Putamen (tissue), 1 donor: ENCODE results near the gene SLC5A5.

ENCODE experiments used
- DNase-seq: peaks from one replicate; pipeline ENCODE4 v3.0.0-alpha.2; 2016; ENCODE audit warnings: low spot score

The SLC5A5 gene

GRCh38 chr19:17871878-17872250 is at the start of gene SLC5A5:
TSS of gene SLC5A5 (plus strand) at chr19:17871945. CDS start at chr19:17872320, 375 bp downstream.
- DNase-seq = no peak

GRCh38 chr19:17824339-17824738 is 47.4 kb upstream of the SLC5A5 start:
- no peak for DNase-seq

GRCh38 chr19:17826508-17827056 is 45.2 kb upstream of the SLC5A5 start:
- no peak for DNase-seq

- peak; percentile 17 for DNase-seq
These were observed 41.7 kb upstream of the SLC5A5 start for GRCh38 chr19:17829855-17830566.

- DNase-seq = peak; percentile 79
These were observed 41.0 kb upstream of the SLC5A5 start for GRCh38 chr19:17830567-17831418.

GRCh38 chr19:17831419-17831888 is 40.3 kb upstream of the SLC5A5 start:
- DNase-seq = no peak

- DNase-seq = no peak
These were observed 39.1 kb upstream of the SLC5A5 start for GRCh38 chr19:17832443-17833208.

- DNase-seq = no peak
These were observed 37.2 kb upstream of the SLC5A5 start for GRCh38 chr19:17834350-17835181.

- DNase-seq = no peak
These were observed 36.4 kb upstream of the SLC5A5 start for GRCh38 chr19:17835182-17836006.

GRCh38 chr19:17836530-17836929 is 35.2 kb upstream of the SLC5A5 start:
- no peak for DNase-seq

GRCh38 chr19:17837972-17838371 is 33.8 kb upstream of the SLC5A5 start:
- DNase-seq = no peak

GRCh38 chr19:17840019-17840418 is 31.7 kb upstream of the SLC5A5 start:
- no peak for DNase-seq

- DNase-seq = no peak
These were observed 30.4 kb upstream of the SLC5A5 start for GRCh38 chr19:17841371-17841809.

- no peak for DNase-seq
These were observed 29.7 kb upstream of the SLC5A5 start for GRCh38 chr19:17841810-17842662.

GRCh38 chr19:17842663-17843291 is 29.0 kb upstream of the SLC5A5 start:
- DNase-seq = no peak

GRCh38 chr19:17843292-17843827 is 28.4 kb upstream of the SLC5A5 start:
- no peak for DNase-seq

- no peak for DNase-seq
These were observed 27.7 kb upstream of the SLC5A5 start for GRCh38 chr19:17843908-17844490.

- DNase-seq = no peak
These were observed 25.6 kb upstream of the SLC5A5 start for GRCh38 chr19:17846146-17846545.
